Measurements from ENCODE around the gene PAX6. TPM values are rescaled to one million over a fixed set of nuclear protein-coding genes. Genes with fewer than 3 reads are reported as not detected.

Gene PAX6
- total RNA-seq, 2 experiments from 2014 or later = not detected

DNA sequence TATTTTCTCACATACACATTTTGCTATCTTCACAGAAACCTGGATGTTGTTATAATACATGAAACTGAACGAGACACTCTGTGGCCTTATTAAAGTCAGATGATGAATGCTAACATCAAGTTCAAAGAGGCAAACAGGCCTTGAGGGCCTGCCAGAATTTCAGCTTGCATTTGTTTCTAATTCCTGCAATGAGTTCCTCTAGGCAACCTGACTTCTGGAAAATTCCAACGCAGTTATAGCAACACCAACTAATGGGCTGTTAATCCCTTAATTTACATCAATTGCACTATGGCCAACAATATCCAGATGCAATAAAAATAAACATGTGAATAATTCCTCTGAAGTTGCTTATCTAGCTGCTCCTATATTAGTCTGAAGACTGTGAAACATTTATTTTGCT is 19.1 kb downstream of the PAX6 start:
- H3K27me3 Mint-ChIP-seq = peaks cover 37% of the 10 kb centered on the region

DNA sequence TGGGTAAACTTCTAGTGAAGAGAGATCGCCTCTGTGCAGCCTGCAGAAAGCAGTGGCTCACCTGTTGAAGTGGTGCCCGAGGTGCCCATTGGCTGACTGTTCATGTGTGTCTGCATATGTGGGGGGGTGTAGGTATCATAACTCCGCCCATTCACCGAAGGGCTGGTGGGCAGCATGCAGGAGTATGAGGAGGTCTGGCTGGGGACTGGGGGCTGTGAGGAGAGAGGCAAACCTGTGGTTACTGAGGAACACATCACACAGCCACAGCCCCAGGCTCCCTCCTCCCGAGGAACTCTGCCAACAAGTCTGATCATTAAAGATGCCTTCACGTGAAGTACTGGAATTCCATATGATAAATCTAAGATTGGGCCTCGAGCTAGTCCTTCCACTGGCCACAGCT is 20.5 kb downstream of the PAX6 start:
- Mint-ChIP-seq H3K27me3 (peaks cover 25% of the 10 kb centered on the region), H3K27ac (no peak overlapping the region), H3K36me3 (no peaks in the 10 kb centered on the region), H3K4me3 (no peak overlapping the region), H3K9me3 (no peaks in the 10 kb centered on the region), H3K4me1 (no peaks in the 10 kb centered on the region)
- POLR2A ChIA-PET = no interaction called here
- ATAC-seq (ENCODE audit: low read depth) (no peak), DNase-seq (no peak)

More for the DNA sequence above, 19.1 kb downstream of the PAX6 start:
- Mint-ChIP-seq H3K9me3 (no peaks in the 10 kb centered on the region), H3K27ac (no peak overlapping the region), H3K4me3 (no peak overlapping the region), H3K36me3 (no peaks in the 10 kb centered on the region), H3K4me1 (no peaks in the 10 kb centered on the region)
- POLR2A ChIA-PET = no interaction called here
- no peak for ATAC-seq (ENCODE audit: low read depth)
- no peak for DNase-seq

DNA sequence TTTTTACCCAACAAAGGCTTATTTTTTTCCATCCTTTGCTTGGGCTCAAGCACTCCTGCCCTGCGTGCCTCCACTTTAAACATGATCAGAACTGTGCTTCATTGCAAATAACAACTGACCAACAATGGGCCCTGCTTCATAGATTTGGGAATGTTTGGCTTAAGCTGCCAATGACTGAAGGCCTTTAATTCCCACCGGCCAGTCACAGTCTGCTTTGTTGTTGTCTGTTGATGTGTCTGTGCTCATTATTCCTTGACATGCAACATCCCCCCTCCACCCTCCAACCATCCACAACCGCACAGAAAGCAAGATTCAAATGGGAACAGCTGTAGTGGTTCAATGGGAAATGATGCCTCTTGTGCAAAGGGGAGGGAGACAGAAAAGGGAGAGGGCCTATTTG is 23.0 kb downstream of the PAX6 start:
- H3K36me3 Mint-ChIP-seq = no peaks in the 10 kb centered on the region
- POLR2A ChIA-PET = no interaction called here
- H3K4me1 Mint-ChIP-seq = no peaks in the 10 kb centered on the region
- no peaks in the 10 kb centered on the region for H3K9me3 Mint-ChIP-seq
- peaks cover 8% of the 10 kb centered on the region for H3K27me3 Mint-ChIP-seq
- H3K4me3 Mint-ChIP-seq = no peak overlapping the region
- no peak overlapping the region for H3K27ac Mint-ChIP-seq
- ATAC-seq (ENCODE audit: low read depth) (no peak), DNase-seq (no peak)

DNA sequence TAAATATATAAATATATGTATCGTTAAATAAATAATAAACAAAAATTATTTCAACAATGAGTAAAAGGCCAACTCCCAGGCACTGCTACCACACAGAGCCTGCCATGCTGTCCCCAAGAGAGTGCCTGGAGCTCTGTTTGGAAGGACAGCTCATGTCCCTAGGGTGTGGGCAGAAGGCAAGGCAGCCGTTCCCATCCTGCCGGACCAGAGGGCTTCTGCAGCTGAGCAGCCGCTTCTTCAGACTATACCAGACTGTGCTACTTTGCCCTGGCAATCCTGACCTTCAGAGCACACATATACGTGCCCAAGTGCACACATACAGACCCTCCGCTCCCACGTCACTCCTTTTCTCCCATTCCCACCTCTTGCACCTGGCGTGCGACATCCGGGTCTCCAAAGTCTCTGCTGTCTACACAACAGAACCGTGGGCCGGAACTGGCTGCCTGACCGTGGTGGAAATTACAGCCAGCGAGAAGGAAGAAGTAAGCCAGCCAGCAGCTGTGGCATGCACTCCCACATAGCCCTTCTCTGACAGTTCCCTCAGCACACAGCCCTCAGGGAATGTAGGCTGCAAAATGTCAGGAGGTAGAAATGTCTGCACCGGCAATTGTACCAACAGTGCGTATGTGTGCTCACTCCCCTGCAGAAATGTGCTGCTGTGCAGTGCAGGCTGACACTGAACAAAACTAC is 24.0 kb downstream of the PAX6 start:
- Mint-ChIP-seq H3K27ac (no peak overlapping the region), H3K36me3 (no peaks in the 10 kb centered on the region), H3K4me3 (no peak overlapping the region), H3K4me1 (no peaks in the 10 kb centered on the region), H3K27me3 (peaks cover 8% of the 10 kb centered on the region), H3K9me3 (no peaks in the 10 kb centered on the region)
- POLR2A ChIA-PET = no interaction called here
- ATAC-seq (ENCODE audit: low read depth) = no peak
- DNase-seq = no peak

DNA sequence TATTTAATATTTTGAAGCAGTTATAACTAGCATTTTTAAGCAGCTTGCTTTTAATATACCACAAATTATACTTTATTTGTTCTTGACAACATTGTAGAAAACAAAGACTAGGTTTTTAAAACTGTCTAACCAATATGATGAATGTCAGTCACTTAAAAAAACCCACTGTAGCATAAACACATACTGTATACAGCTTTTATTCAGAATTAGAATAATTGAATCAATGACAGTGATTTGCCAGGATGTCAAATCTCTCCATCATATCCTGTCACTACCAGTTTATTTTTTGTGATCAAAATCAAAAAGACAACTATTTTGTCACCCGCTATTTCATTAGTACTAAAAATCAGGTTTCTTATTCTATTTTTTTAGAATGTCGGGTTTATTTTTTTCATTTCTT is 26.5 kb downstream of the PAX6 start:
- DNase-seq (no peak), ATAC-seq (ENCODE audit: low read depth) (no peak)
- Mint-ChIP-seq H3K9me3 (no peaks in the 10 kb centered on the region), H3K4me3 (no peak overlapping the region), H3K36me3 (no peaks in the 10 kb centered on the region), H3K27ac (no peak overlapping the region), H3K4me1 (no peaks in the 10 kb centered on the region), H3K27me3 (no peaks in the 10 kb centered on the region)
- POLR2A ChIA-PET = no interaction called here

DNA sequence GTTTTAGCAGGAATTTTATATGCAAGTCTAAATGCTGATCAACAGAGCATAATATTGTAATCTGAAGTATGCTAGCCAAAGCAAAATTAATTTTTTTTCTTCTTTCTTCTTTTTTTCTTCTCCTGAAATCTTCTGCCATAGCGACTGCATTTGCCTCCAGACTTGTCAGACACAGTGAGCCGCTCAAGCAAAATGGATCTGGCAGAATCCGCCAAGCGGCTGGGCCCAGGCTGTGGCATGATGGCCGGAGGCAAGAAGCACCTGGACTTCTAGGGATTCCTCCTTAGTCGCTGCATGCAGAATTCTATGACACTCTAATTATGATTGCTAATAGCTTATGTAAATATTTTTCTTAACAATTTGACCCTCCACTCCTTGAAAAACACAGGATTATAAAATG is 27.9 kb downstream of the PAX6 start:
- Mint-ChIP-seq H3K4me3 (no peak overlapping the region), H3K27ac (no peak overlapping the region), H3K27me3 (no peaks in the 10 kb centered on the region), H3K4me1 (no peaks in the 10 kb centered on the region), H3K9me3 (no peaks in the 10 kb centered on the region), H3K36me3 (no peaks in the 10 kb centered on the region)
- no peak for ATAC-seq (ENCODE audit: low read depth)
- POLR2A ChIA-PET = no interaction called here
- no peak for DNase-seq

DNA sequence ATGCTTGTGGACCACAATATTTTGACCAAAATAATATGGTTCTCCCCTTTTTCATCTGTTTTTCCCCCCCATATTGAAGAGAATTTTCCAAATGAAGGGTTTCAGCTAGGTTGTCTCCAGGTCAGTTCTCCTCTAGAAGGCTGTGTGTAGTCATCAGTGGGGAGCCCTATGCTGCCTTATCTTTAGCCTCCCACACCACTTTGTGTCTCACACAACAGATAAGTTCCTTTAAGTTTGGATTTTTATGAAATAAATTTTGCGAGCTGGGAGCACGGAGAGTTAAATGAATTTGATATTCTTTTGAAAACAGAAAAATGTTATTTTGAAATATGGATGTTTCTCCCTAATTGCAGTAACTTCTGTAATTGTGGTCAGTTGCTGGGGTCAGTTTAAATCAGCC is 28.9 kb downstream of the PAX6 start:
- POLR2A ChIA-PET = no interaction called here
- no peaks in the 10 kb centered on the region for H3K9me3 Mint-ChIP-seq
- ATAC-seq (ENCODE audit: low read depth) (no peak), DNase-seq (no peak)
- no peaks in the 10 kb centered on the region for H3K36me3 Mint-ChIP-seq
- H3K4me1 Mint-ChIP-seq = no peaks in the 10 kb centered on the region
- no peak overlapping the region for H3K27ac Mint-ChIP-seq
- no peaks in the 10 kb centered on the region for H3K27me3 Mint-ChIP-seq
- no peak overlapping the region for H3K4me3 Mint-ChIP-seq

DNA sequence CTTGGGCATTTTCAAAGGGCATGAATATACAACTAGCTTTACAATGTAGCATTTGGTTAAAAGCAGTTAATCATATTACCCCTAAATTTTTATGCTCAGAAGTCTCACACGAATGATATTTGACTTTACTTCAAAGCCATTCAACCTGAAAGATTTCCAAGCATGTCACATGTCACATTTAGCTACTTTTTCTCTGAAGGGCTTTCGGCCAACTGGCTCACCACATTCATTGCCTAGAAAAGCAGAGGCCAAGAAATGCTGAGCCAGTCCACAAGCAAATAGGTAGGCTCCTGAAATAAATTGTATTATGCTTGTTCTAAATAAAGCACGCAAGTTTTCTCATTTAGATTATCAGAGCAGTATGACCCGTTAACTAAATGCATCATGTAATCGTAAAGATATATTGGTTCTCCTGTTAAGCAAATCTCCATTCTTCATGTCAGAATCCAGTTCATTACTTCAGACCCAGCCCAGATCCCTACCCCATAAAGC is 30.6 kb downstream of the PAX6 start:
- no peaks in the 10 kb centered on the region for H3K27me3 Mint-ChIP-seq
- POLR2A ChIA-PET = no interaction called here
- no peak for ATAC-seq (ENCODE audit: low read depth)
- no peak overlapping the region for H3K27ac Mint-ChIP-seq
- no peaks in the 10 kb centered on the region for H3K36me3 Mint-ChIP-seq
- no peaks in the 10 kb centered on the region for H3K9me3 Mint-ChIP-seq
- H3K4me1 Mint-ChIP-seq = no peaks in the 10 kb centered on the region
- no peak for DNase-seq
- no peak overlapping the region for H3K4me3 Mint-ChIP-seq

DNA sequence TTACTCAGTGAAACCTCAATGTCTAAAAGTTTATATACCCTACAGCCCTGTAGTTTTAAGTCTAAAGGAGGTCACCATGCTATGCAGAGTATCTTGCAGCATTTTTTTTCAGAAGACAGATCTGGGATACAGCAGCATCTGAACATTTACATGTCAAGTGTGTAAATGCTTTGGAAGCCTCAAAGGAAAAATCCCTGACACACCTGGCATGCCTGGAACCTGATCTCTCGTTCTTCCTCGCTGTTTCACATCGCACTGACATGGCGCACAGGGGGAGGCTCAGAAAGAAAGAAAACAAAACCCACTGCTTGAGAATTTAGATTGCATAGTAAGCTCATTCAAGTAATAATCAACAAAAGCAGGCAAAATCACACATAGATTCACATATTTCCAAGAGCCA is 31.0 kb downstream of the PAX6 start:
- DNase-seq = no peak
- Mint-ChIP-seq H3K36me3 (no peaks in the 10 kb centered on the region), H3K27me3 (no peaks in the 10 kb centered on the region), H3K9me3 (no peaks in the 10 kb centered on the region), H3K4me1 (no peaks in the 10 kb centered on the region), H3K27ac (no peak overlapping the region), H3K4me3 (no peak overlapping the region)
- POLR2A ChIA-PET = no interaction called here
- ATAC-seq (ENCODE audit: low read depth) = no peak

DNA sequence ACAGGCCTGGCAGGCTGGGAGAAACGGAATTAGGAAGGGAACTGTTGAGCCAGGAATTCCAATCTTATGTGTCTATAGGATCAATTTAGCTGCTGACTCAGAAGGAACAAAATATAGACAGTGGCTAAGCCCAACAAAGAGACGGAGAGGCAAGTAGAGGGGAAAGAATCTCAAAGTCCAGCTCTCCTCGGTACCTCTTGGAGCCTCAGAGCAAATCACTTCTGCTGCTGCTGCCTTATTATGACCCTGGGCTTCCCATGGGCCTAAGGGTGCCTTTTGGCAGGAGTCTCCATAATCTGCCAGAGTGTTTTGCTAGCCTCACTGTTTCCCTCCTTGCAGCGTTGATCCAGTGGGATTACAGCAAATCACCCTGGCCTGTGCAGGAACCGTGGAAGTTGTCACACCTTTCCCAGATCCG is 31.7 kb downstream of the PAX6 start:
- H3K27me3 Mint-ChIP-seq = no peaks in the 10 kb centered on the region
- H3K36me3 Mint-ChIP-seq = no peaks in the 10 kb centered on the region
- no peak overlapping the region for H3K27ac Mint-ChIP-seq
- no peak for ATAC-seq (ENCODE audit: low read depth)
- POLR2A ChIA-PET = no interaction called here
- H3K4me1 Mint-ChIP-seq = no peaks in the 10 kb centered on the region
- no peak overlapping the region for H3K4me3 Mint-ChIP-seq
- H3K9me3 Mint-ChIP-seq = no peaks in the 10 kb centered on the region
- DNase-seq = no peak

DNA sequence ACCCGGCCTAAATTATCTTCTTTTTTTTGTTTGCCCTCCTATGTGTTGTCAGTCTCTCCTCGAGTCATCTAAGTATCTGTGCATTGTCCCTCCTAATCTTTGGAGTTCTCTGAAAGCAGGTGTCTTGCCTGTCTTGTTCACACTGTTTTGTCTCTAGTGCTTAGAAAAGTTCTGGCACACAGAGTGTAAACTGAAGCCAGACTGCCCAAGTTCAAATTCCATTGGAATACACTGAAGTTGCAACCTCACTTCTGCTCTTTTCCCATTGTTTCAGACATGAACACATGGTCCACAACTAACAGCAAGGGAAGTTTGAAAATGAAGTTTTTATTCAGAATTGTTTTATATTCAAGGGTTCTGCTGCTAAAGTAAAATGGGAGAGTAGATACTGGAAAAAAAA is 38.7 kb downstream of the PAX6 start:
- H3K9me3 Mint-ChIP-seq = no peaks in the 10 kb centered on the region

DNA sequence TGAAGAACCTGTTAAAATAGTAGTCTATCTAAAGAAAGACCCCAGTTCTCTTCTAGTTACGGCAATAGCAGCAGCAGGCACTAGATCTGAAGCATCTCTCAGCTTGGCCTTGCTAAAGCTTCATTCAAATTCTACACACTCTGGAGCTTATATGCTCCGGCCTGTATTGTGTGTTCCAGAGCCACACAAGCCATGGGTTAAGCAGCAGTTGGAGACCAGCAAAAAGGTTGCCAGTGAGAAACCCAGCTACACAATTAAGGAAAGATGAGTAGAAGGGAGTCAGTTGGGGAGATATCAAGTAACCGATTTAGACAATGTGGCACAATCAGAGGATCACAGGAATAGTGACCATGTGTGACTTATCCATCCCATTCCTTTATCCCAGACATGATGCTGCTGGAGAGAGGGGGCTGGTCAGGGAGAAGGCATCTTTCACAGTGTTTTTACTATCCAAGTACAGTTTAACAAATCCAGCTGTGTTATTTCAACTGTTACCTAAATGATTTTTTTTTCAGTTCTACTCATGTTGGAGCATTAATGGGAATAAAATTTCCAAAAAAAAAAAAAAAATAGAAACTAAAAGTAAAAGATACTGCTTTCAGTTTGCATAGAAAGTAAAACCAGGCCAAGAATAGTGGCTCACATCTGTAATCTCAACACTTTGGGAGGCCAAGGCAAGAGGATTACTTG is 41.0 kb downstream of the PAX6 start:
- Mint-ChIP-seq H3K4me1 (peaks cover 3% of the 10 kb centered on the region), H3K36me3 (no peaks in the 10 kb centered on the region), H3K4me3 (no peak overlapping the region), H3K27ac (no peak overlapping the region), H3K9me3 (no peaks in the 10 kb centered on the region), H3K27me3 (no peaks in the 10 kb centered on the region)
- POLR2A ChIA-PET = no interaction called here
- DNase-seq (no peak), ATAC-seq (ENCODE audit: low read depth) (no peak)

More for the DNA sequence above, 38.7 kb downstream of the PAX6 start:
- Mint-ChIP-seq H3K36me3 (no peaks in the 10 kb centered on the region), H3K4me1 (peaks cover 3% of the 10 kb centered on the region), H3K27ac (no peak overlapping the region), H3K27me3 (no peaks in the 10 kb centered on the region), H3K4me3 (no peak overlapping the region)
- POLR2A ChIA-PET = no interaction called here
- DNase-seq (no peak), ATAC-seq (ENCODE audit: low read depth) (no peak)

DNA sequence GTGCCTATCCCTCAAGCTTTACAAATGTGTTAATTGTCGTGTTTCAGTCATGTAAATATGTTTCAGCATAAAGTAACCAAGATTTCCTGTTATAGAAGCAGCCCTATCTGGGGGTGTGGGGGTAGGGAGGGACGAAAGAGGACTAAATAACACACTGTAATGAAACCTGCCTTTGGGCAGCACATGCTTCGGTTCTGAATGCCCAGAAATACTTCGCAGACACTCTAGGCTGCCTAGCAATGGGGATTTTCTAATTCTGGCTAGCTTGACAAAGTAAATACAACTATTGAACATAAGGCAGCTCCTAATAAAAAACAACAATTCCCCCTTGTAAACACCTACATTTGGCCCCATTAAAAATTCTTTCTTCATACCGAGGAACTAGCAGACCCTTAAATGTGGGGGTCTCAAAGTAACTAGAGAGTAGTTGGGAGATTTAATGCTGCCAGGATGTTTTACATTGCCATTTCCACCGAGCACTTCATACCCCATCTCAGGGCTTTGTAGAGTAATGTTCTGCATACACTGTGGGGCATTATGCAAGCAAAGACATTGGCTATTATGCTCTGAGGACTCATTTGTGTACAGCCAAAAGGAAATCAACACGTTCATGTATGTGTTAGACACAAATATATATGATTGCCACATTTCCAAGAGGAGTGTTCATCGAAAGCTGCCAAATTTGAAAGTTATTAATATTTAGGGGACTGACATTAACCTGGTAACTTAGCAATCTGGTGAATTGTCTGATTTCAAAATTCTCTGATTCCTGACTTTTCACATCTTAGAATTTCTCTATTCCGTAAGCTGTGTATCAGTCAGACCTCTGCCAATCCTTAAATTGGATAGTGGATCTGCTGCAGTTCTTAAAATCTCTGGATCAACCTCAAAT is 42.1 kb downstream of the PAX6 start:
- Mint-ChIP-seq H3K9me3 (no peaks in the 10 kb centered on the region), H3K36me3 (no peaks in the 10 kb centered on the region), H3K27me3 (no peaks in the 10 kb centered on the region), H3K4me3 (no peak overlapping the region), H3K27ac (no peak overlapping the region), H3K4me1 (peaks cover 3% of the 10 kb centered on the region)
- DNase-seq (no peak), ATAC-seq (ENCODE audit: low read depth) (no peak)
- POLR2A ChIA-PET = no interaction called here

DNA sequence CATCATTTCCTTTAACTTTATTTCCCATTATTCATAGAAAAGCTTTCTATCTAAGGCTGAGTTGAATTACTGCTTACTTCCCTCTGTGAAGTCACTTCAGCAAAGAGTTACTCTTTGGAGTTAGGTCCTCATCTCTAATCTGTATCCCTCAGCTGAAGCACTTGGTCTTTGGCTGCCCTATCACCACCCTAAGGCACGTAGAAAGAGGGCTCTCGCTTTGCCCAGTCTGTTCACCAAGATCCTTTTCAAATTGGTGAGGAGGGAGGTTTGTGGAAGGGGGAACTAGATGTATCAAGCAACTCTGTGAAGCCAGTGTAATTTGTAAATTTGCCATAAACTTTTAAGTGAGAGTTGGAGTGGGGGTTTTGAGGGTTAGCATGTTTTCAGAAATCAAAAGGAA is 43.4 kb downstream of the PAX6 start:
- no peaks in the 10 kb centered on the region for H3K36me3 Mint-ChIP-seq
- H3K9me3 Mint-ChIP-seq = no peaks in the 10 kb centered on the region
- POLR2A ChIA-PET = no interaction called here
- DNase-seq (no peak), ATAC-seq (ENCODE audit: low read depth) (no peak)
- H3K4me1 Mint-ChIP-seq = peaks cover 3% of the 10 kb centered on the region
- H3K4me3 Mint-ChIP-seq = no peak overlapping the region
- no peak overlapping the region for H3K27ac Mint-ChIP-seq
- no peaks in the 10 kb centered on the region for H3K27me3 Mint-ChIP-seq

Measured in activated naive CD8-positive, alpha-beta T cell treated with anti-CD3 and anti-CD28 coated beads, Interleukin-2, amount 10 ng/mL, durations not matched to agents 7 days and 5 days (primary cell).